Endothelial cell of umbilical vein (primary cell): ENCODE data around the gene FAM168B.

Source experiments
- EZH2 ChIP-seq: IDR thresholded peaks from 2 replicates; pipeline ENCODE4 v1.6.1; 2012; ENCODE audit warnings: borderline replicate concordance, low read depth, mild to moderate bottlenecking, moderate library complexity, low read length, inconsistent platforms; ENCODE audit not compliant: severe bottlenecking
- TF ChIP-seq, protein P1 (sequence below), 2 donors: IDR thresholded peaks; 1 replicate in 1 of 2; 2 replicates in 1 of 2; pipeline ENCODE4 v1.5.1; 2011; ENCODE audit warnings: low read length in 2 of 2, mild to moderate bottlenecking in 2 of 2, moderate library complexity in 2 of 2, control low read depth in 1 of 2, inconsistent platforms in 1 of 2, low read depth in 1 of 2; ENCODE audit not compliant: insufficient read depth in 1 of 2; ENCODE audit errors: extremely low read depth in 1 of 2

DNA sequence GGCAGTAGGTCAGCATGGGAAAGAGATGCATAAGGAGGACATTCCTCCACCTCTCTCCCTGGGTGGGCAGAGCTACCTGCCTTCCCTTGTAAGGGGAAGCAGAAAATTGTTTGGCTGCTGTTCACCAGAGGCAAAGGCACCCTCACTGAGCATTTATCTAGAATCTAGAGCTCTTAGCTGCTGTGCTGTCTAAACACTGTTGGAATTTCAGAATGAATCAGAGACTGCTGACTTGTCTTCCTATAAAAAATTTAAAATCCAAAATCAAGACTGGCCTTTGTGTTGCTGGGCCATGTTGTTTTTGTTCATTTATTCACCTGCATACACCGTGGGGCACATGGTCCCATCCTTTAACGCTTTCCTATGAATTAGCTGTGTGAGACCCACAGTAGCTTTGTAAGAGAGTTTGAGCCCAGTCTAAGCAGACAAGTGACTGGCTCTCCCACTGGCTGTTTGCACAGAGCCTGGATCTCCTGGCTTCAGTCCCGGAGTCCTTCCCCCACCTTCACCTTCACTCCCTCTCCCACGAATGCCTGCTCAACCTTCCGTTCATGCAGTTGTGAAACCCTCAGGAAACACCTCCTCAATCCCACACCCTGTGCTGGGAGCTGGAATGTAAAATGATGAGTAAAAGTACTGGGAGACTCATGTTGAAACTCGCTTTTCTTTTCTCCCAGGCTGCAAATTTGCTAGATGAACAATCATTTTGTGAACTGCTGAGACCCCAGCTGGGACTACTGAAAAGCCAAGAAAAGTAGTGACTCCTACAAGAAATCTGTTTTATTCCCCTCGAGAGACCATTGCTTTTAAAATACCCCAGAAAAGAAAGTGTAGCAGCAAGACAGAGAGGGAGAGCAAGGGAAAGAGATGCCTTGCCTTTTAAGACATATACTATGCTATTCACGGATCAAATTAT lies 76.2 kb downstream of the FAM168B start:
- TF ChIP-seq, protein P1, sequence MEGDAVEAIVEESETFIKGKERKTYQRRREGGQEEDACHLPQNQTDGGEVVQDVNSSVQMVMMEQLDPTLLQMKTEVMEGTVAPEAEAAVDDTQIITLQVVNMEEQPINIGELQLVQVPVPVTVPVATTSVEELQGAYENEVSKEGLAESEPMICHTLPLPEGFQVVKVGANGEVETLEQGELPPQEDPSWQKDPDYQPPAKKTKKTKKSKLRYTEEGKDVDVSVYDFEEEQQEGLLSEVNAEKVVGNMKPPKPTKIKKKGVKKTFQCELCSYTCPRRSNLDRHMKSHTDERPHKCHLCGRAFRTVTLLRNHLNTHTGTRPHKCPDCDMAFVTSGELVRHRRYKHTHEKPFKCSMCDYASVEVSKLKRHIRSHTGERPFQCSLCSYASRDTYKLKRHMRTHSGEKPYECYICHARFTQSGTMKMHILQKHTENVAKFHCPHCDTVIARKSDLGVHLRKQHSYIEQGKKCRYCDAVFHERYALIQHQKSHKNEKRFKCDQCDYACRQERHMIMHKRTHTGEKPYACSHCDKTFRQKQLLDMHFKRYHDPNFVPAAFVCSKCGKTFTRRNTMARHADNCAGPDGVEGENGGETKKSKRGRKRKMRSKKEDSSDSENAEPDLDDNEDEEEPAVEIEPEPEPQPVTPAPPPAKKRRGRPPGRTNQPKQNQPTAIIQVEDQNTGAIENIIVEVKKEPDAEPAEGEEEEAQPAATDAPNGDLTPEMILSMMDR (IDR thresholded peaks at IDR 0.05; ENCODE audit: extremely low read depth in 1 of 2, insufficient read depth in 1 of 2, low read depth in 1 of 2, low read length in 2 of 2): no peak
- TF ChIP-seq EZH2: no peak
